ENCODE measurements around the gene GPC6.

- TF ChIP-seq, protein P1, sequence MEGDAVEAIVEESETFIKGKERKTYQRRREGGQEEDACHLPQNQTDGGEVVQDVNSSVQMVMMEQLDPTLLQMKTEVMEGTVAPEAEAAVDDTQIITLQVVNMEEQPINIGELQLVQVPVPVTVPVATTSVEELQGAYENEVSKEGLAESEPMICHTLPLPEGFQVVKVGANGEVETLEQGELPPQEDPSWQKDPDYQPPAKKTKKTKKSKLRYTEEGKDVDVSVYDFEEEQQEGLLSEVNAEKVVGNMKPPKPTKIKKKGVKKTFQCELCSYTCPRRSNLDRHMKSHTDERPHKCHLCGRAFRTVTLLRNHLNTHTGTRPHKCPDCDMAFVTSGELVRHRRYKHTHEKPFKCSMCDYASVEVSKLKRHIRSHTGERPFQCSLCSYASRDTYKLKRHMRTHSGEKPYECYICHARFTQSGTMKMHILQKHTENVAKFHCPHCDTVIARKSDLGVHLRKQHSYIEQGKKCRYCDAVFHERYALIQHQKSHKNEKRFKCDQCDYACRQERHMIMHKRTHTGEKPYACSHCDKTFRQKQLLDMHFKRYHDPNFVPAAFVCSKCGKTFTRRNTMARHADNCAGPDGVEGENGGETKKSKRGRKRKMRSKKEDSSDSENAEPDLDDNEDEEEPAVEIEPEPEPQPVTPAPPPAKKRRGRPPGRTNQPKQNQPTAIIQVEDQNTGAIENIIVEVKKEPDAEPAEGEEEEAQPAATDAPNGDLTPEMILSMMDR (IDR thresholded peaks at IDR 0.05; ENCODE audit: low read length): no peak
- TF ChIP-seq EZH2 (IDR thresholded peaks at IDR 0.05; ENCODE audit: borderline replicate concordance, low read length): no peak
Observed at GRCh38 chr13:93265800-93266199, 39.2 kb downstream of the GPC6 start.

Data from OCI-LY1 (cell line).